22Rv1 (cell line): ENCODE data around the gene PIKFYVE.

ENCODE experiments used
- ZFX ChIP-seq: fragments of 450-650 bp; IDR thresholded peaks from 2 replicates; pipeline ENCODE4 v1.6.1; 2017; ENCODE audit warnings: antibody characterized with exemption, borderline replicate concordance
- TF ChIP-seq, protein P1 (sequence below): fragments of 450-650 bp; IDR thresholded peaks from 2 replicates; pipeline ENCODE4 v1.5.1; 2017; ENCODE audit warnings: mild to moderate bottlenecking

DNA sequence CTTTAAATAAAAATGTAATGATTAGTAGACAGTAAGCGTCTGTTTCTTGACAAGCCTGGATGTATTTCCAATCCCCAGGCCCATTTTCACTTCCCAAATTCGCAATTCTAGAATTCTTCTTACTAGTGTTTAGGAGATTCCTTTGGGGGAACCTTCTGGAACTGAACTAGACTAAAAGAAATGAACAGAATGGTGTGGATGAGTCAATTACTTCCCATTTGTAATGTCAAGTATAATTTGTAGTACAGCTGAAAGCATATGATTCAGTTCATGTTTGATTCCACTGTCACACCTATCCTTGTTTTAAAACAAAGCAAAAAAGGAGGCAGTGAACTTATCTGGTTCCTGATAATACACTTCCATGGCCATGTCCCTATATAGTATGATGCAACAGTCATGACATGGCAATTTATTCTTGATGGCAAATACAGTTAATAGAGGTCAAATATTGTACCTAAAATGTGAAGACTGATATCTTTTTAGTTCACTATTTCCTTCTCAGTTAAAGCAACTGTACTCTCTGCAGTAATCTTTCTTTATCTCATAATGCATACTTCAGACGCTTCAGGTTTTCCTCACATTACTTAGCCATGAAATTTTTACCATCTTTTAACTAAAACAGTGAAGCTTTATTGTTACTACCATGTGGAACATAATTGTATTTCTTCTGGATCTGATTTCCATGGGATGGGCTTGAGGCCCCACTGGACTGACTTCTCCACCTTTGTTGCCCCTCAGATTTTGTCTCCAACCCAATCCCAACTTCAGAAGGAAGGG, 13.2 kb upstream of the PIKFYVE start:
- TF ChIP-seq, protein P1, sequence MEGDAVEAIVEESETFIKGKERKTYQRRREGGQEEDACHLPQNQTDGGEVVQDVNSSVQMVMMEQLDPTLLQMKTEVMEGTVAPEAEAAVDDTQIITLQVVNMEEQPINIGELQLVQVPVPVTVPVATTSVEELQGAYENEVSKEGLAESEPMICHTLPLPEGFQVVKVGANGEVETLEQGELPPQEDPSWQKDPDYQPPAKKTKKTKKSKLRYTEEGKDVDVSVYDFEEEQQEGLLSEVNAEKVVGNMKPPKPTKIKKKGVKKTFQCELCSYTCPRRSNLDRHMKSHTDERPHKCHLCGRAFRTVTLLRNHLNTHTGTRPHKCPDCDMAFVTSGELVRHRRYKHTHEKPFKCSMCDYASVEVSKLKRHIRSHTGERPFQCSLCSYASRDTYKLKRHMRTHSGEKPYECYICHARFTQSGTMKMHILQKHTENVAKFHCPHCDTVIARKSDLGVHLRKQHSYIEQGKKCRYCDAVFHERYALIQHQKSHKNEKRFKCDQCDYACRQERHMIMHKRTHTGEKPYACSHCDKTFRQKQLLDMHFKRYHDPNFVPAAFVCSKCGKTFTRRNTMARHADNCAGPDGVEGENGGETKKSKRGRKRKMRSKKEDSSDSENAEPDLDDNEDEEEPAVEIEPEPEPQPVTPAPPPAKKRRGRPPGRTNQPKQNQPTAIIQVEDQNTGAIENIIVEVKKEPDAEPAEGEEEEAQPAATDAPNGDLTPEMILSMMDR: no peak
- no peak for TF ChIP-seq ZFX
